HG02798 (cell line): ENCODE measurements around the gene PARD3.

ENCODE experiments used
- ATAC-seq: cut with Tn5 transposase; IDR thresholded peaks from one replicate; pipeline ENCODE4 v1.9.1; 2021; ENCODE audit warnings: mild to moderate bottlenecking; ENCODE audit not compliant: unreplicated experiment, poor library complexity

PARD3 gene

DNA sequence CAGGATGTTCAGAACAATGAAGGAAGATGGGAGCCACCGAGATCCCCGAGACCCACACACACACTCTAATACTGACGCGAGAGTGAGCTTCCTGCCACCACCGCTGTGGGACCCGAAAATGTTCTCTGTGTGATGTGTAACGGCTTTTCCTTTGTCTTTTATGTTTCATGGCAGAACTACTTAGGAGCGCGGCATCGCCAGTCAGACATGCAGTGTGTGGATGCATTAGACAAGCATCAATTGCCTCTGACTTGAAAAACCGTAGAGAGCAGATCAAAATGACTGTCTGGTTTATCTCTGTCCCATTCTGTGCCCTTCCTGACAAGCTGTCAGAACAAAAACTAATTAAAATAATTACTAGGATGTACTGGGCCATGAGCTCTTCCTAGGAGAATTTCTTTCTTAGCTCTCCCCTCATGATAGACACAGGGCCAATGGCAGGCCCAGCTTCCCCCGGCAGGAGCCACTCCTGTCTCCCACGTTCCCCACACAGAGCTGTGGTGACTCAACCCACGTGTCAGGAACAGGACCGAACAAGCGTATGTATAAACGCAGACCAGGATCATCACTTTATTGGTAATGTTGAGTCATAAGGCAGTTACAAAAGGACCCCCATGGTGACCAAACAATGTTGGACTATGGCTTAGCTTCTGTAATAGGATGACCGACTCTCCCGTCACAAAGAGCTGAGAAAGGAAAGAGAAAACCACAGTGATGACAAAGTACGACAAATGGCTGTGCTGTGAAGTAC lies 705.0 kb downstream of the PARD3 start:
- no peak for ATAC-seq

DNA sequence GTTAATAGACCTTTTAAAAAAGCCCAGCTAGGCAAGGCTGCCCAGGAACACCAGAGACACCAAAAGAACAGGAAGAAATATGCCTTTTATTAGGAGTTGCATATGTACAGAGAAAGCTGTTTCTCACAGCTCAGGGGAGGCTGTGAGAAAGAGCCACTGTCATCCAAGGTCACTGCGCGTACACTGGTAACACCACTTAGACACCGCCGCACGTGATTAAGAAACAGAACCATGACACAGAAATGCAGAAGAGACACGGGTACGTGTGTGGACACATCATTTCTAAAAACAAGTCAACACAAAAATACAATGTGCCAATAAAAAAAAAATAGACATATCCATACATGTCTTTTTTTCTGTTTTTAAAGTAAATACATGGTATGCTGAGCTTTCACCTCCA lies 705.6 kb downstream of the PARD3 start:
- ATAC-seq: no peak

DNA sequence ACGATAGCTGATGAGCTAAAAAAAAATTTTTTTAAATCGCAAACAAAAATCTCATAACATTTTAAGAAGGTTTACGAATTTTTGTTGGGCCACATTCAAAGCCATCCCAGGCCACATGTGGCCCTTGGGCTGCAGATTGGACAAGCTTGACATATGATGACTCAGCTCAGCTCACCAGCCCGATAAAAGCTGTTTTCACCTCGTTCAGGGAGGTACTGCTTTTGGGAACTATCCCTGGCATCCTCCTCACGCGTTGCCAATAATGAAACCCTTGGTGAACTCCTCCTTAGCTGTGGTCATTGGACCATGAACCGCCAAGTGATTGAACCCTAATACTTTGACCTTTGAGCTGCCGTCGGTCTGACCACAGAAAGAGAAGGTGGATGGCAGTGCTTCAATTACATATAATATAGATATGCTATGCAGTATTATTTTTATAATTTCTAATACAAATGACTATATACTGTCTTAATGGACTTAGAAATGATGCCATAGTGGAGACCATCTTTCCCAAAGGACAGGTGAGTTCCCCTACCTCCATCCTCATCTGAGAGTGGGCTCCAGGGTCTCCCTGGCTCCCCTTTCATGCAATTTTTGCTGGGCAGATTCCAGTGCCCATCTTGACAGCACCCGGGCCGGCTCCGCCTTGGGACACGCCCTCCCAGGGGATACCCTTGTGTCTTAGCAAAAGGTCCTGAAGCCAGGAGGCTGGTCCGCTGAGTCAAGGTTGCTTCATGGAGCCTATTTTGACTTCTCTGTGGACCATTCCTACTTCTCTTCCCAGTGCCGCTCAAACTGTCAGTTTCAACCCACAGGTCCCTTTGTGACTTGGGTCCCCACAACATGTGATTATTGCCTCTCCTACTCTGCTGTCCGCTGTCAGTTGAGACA lies 707.2 kb downstream of the PARD3 start:
- no peak for ATAC-seq

DNA sequence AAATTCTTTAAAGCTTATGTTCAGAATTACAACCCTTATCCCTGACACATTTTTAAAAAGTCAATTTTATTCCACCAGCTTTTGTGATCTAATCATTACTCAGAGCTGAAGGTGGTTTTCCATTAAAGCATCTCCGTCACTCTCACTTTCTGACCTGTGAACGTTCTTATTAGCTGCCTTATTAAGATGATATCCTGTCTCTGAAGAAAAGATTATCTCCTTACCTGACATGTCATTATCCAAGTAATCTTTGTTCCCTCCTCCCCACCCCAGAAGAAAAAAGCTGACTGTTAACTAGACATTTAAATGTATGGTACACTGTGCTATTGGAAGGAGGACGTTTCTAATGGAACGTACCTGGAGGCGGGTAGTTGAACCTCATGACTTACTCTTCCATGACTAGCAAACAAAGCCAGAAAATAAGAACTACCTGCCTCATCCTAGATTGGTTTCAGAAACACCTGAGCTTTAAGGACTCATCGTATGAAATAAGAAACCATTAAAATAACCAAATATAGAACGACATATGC lies 708.7 kb downstream of the PARD3 start:
- ATAC-seq: no peak

DNA sequence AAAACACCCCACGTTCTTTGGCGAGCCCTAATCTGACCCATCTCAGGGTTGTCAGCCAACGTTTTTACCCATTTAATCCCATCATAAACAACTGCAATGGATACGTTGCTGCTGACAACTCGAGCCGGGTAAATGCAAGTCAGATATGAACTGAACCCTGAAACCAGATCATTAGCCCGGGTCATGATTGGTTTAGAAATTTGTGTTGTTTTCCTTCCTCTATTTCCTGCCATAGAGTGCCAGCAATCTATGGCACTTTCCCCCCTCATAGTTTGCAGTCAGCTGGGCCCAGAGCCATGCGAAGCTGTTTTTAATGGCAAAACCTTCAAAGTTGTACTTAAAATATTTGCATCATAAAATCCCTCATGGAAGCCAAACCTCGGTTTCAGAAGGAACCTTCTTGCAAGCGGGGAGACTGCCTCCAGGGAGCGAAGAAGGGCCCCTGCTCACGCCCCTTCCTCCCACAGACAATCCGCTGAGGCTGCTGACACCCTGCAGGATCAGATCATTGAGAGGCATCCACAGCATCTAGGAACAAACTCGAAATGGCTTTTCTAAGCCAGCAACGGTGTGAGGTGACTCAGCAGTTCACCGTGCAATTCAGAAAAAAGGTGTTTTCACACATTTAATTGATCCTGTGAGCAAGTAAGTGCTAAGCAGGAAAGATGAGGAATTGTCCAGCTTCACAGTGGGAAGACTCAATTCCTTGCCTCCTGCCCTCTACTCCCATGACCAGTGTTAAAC lies 710.1 kb downstream of the PARD3 start:
- ATAC-seq: no peak

DNA sequence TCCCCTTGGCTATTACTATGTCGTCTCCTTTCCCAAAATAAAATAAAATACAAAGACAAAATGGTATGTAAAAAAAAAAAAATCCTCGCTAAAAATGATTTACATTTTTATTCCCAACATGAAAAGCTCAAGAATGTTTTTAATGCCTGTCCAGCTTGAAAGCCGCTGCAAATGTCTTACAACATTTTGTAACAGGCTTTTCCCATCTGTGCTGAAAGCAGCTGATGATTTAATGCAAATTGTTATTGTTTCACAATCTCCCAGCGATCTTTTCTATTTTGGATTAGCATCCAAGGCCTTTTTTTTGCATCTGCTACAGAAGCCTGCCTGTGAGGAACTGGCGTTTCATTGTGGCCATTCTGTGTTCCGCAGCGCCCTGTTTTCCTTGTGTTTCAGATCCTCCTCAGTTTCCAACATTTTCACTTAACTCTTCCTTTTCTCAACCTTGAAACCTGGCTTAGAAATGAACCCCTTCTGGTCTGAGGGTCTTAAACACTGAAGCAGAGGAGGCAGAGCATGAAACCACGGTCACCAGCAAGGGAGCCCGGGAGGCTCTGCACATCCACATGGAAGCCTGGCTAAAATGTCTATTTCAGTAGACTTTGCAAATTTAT lies 712.1 kb downstream of the PARD3 start:
- ATAC-seq: no peak

DNA sequence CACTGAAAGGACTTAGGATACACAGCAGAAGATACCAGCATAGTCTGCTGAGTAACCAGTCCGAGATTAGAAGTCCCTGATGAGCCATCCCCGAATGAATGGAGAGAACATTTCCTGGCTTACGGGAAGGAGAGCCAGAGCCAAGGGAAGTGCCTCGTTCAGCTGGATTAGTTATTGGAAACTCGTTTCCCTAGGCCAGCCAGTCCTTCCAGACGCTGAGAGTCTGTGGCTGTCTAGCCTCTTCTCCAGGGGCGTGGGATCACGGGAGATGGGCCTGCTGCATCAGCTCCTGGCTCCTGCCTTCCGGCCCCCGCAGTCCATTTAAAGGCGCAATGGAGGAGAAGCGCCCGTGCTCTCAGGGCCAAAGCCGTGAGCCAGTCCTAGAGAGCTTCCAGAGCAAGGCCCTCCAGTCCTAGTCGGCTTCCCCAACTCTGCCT lies 712.8 kb downstream of the PARD3 start:
- ATAC-seq: no peak

DNA sequence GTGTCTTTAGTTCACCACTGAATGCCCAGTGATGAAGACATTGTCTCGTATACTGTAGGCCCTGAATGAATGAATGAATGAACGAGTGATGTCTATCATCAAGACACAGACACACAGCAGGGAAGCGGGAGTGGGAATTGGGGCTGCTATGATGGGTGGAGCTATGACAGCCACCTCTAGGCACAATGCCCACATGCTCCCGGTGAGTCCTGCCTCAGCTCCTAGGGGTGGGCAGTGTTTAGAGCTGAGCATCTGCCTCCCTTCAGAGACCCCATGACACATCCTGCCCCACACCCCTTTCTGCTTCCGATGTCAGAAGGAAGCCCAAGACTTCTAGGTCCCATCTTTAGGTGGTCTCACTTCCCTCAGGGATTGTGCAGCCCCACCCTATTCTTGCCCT lies 714.1 kb downstream of the PARD3 start:
- no peak for ATAC-seq

DNA sequence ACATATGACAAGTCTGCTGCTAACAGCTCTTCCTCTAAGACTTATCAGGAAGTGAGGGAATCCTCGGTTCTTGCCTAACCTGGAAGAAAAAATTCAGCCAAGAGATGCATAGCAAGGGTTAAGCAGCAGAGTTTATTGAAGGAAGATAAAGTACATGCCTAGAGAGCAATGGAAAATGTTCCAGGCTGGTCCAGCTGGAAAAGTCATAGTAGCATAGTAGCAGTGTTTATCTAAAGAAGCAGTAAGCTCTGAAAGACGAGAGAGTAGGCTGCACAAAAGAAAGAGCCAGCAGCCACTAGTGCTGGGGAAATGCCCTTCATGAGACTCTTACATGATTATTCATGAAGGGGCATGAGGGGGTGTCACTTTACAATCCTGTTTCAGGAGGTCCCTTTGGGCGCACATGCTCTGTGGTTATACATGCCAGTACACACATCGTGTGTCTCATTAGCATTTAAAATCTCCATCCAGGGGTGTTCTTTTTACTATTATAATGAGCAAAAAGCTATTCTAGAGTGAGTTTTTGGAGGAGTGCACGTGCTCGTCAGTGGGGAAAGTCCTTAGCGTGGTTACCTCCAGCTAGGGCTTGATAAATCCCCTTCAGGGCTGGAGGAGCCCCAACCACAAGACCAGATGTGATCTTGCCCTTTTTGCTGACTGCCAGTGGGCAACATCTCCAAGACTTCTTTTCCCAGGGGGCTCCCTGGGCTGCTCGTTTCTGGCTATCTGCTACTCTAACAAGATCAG lies 716.1 kb downstream of the PARD3 start:
- ATAC-seq: no peak

DNA sequence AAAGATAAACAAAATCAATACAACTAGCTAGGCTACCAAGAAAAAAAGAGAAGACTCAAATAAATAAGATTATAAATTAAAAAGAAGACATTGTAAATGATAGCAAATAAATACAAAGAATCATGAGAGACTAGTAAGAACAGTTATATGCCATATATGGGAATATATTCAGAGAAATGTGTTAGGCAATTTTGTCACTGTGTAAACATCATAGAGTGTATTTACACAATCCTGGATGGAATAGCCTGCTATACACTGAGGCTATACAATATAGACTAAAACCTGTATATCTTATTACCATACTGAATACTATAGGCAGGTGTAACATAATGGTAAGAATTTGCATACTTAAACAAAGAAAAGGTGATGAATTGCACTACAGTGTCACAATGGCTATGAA lies 717.4 kb downstream of the PARD3 start:
- no peak for ATAC-seq

DNA sequence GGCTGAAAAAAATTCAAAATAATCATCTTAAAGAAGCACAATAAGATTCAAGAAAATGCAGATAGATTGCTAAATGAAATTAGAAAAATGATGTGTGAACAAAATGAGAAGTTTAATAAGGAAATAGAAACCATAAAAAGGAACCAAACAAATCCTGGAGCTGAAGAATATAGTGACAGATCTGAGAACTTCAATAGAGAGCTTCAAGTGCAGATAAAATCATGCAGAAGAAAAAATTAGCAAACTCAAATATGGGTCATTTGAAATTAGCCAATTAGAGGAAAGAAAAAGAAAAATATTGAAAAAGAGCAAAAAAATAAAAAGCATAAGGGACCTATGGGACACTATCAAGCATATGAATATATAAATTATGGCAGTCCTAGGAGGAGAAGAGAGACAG lies 720.1 kb downstream of the PARD3 start:
- ATAC-seq: no peak

DNA sequence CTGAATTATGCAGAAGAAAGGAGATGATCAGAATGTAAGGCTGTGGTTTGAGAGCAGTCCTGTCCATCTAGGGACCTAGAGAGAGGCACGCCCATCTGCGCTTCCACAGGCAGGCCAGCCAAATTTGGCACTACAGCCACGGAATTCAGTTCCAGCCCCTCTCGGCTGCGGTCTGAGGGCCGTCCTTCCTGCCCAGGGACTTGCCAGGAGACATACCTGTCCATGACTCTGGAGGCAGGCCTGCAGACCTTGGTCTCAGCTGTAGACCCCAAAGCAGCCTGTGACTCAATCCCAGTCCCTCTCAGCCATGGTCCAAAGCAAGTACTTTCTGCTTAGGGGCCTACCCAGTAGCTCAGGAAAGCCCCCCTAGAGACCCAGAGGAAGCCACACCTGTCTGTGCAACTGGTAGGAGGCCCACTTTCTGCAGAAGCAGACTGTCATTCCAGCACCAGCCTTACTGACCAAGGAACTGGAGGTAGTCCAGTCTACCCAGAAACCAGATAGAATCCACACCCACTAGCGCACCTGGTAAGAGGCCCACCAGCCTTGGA lies 720.9 kb downstream of the PARD3 start:
- no peak for ATAC-seq

DNA sequence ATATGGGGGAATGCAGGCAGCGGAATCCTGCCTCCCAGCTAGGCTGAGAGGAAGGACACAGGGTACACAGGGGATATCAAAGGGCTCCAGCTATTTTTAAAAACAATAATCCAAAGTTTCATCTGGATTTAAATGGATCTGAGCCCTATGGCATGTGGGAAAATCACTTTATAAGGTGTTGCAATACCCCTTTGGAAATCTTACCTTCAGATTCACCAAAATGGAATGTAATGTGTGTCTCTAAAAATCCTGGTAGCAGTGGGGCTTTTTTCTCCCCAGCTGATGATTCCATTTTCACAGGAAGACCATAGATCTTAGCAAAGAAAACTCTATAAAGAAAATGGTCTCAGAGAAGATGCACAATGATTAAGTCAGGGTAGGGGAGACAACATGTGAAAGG lies 722.2 kb downstream of the PARD3 start:
- ATAC-seq: no peak

DNA sequence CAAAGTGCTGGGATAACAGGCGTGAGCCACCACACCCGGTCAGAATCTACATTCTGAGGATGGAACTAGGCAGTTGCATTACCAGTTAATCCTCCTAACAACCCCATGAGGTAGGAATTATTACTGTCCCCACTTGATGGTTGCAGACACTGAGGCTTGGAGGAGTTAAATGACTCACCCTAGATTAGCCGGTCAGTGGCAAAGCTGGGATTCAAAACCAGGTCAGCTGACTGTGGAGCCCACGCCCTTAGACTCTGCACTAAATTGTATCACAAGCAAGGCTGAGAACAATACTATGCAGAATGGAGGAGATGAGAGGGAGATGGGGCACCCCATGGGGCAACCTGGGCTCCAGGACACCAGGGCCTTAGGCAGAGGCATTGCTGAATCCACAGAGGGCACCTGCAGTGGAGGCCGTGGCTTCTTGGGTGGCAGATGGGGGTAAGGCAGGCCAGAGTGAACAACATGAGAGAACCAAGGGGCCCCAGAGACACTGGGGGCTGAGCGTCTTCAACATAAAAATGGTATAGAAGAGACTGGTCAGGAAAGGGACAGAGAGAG lies 723.4 kb downstream of the PARD3 start:
- ATAC-seq: no peak

DNA sequence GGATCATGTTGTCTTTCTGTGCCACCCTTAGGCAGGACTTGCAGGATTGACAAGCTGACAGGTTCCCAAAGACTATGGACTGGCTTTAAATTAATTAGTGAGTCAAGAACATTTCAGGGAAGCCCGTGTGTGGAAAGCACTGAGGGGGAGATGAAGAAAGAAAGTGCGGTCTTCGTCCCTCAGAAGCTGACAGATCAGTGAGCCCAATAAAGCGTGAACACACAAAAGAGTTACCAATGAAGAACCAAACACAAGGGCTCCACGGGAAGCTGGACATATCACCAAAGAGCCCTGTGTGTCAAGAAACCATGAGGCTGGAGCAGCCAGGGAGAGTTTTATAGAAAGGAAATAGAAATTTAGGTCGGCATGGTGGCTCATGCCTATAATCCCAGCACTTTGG lies 725.8 kb downstream of the PARD3 start:
- ATAC-seq: no peak

DNA sequence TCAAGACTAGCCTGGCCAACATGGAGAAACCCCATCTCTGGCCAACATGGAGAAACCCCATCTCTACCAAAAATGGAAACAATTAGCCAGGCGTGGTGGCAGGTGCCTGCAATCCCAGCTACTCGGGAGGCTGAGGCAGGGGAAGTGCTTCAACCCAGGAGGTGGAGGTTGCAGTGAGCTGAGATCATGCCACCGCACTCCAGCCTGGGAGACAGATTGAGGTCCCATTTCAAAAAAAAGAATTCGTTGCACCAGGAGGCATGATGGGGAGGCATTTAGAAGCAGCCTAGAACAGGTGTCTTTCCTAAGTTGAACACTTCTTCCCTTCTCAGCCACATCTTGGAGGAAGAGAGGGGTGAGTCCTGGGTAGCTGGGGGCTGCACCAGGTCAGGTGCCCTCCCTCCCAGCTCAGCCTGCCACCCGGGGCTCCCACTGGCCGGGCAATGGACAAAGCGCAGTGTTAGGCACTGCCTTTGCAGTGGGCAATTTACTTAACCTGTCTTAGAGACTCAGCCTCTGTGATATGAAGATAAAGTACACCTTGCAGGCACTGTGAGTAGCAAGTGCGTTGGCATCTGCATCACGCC lies 726.8 kb downstream of the PARD3 start:
- no peak for ATAC-seq

DNA sequence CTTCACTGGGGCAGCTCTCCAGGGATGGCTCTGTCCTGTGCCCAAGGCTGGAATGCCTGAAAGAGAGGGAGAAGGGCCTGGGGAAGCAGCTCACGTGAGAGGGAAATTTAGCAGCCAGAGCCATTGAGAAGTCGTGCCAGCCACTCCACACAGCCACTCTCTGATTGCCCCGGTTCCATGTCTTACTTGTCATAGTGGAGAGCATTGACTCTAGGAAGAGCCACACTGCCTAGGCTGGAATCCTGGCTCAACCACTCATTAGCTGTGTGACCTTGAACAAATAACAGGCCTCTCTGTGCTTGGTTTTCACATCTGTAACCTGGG lies 728.0 kb downstream of the PARD3 start:
- ATAC-seq: no peak

DNA sequence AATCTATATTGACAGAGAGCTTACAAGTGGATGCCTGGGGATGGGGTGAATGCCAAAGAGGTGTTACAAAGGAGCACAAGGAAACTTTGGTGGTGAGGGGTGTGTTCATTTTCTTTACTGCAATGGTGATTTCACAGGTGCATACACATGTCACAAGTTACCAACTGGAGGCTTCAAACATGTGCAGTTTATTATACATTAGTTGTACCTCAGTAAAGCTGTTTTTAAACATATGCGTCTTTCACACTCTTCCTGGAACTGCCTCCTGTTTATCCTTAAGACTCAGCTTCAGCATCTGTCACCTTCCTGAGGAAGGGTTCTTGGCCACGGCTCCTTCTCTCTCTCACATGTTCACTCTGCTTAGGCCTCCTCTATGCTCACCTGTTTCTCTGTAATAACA lies 731.5 kb downstream of the PARD3 start:
- no peak for ATAC-seq

DNA sequence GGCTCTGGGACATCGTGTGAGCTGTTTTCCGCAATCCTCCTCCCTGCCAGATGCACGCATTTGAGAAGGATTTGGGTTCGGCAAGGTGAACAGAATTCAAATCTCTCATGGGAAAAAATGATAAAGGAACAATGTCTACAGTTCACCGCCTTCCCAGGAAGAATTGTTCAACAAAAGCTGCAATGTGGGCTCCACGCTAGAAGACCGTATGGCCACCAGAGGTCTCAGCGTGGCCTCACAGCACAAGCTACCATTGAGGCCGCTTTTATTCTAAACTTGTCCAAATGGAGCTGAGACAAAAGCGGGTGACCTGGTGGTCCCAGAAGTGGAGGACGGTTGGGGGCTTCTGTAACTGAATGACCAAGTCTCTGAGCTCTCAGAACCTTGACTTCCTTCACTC lies 733.1 kb downstream of the PARD3 start:
- no peak for ATAC-seq
